GM11168 (cell line): ENCODE results near the gene SMIM17.

ENCODE experiments used
- in situ Hi-C: fragments of 300-500 bp; cut with MboI; formaldehyde crosslinking; loops from one replicate; pipeline ENCODE4 v1.12.0; 2022; ENCODE audit warnings: low sequenced_read_pairs; ENCODE audit not compliant: unreplicated experiment

SMIM17 gene

GRCh38 chr19:56705939-56706338 is 63.0 kb downstream of the SMIM17 start:
- in situ Hi-C loops: no loop called here
